Peyer's patch (tissue), 4 donors: ENCODE results near the gene MRPL36.

ENCODE experiments used
- POLR2A ChIP-seq, 2 donors: fragments of 450-650 bp; IDR thresholded peaks; one replicate each; pipeline ENCODE4 v1.5.1; 2017; ENCODE audit warnings: antibody characterized with exemption in 2 of 2, mild to moderate bottlenecking in 2 of 2, moderate library complexity in 2 of 2
- TF ChIP-seq, protein P1 (sequence below), 6 experiments: fragments of 450-650 bp in 4 of 6; fragments of 200-600 bp in 2 of 6; sonication (generic) in 1 of 6; IDR thresholded peaks; one replicate each; pipeline ENCODE4 v1.5.1; 2017 to 2019; ENCODE audit warnings: antibody characterized with exemption in 6 of 6, mild to moderate bottlenecking in 3 of 6, moderate library complexity in 1 of 6

DNA sequence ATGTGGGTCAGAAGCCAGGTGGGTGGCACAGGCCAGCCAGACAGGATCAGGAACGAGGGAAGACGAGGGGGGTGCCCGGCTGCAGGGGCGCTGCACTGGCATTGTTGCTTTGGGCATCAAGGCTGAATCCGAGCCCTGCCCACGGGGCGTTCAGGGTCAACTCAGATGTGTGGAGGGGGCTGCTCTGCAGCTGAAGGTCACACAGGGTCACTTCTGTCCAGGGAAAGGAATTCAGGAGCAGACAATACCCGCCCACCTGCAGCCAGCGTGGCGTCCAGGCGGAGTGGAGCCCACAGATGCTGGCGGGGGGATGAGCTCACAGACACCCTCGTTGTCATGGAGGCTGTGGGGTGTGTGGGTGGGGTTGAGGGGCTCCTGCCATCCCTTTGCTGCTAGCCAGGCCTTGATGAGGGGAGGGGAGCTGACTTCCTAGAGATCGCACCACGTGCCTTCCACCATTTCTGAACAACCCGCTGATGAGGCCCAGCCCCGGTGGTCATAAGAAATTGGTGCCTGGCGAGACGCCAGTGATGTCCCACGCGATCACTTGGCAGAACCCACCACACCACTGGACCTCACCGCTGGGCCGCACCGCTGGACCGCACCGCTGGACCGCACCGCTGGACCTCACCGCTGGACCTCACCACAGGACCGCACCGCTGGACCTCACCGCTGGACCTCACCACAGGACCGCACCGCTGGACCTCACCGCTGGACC lies 31.2 kb downstream of the MRPL36 start:
- TF ChIP-seq, protein P1, sequence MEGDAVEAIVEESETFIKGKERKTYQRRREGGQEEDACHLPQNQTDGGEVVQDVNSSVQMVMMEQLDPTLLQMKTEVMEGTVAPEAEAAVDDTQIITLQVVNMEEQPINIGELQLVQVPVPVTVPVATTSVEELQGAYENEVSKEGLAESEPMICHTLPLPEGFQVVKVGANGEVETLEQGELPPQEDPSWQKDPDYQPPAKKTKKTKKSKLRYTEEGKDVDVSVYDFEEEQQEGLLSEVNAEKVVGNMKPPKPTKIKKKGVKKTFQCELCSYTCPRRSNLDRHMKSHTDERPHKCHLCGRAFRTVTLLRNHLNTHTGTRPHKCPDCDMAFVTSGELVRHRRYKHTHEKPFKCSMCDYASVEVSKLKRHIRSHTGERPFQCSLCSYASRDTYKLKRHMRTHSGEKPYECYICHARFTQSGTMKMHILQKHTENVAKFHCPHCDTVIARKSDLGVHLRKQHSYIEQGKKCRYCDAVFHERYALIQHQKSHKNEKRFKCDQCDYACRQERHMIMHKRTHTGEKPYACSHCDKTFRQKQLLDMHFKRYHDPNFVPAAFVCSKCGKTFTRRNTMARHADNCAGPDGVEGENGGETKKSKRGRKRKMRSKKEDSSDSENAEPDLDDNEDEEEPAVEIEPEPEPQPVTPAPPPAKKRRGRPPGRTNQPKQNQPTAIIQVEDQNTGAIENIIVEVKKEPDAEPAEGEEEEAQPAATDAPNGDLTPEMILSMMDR (IDR thresholded peaks at IDR 0.05): no peak
- no peak for TF ChIP-seq POLR2A (IDR thresholded peaks at IDR 0.05)
